ENCODE measurements around the gene TEX53. TPM values are rescaled to one million over a fixed set of nuclear protein-coding genes. Genes with fewer than 3 reads are reported as not detected.
A peak's percentile ranks its signal among the peaks of the same experiment; 100 is the strongest.

Gene TEX53
- total RNA-seq, 6 experiments from 2014 or later: not detected

- Histone ChIP-seq H3K27ac (no peak overlapping the region), H3K27me3 (no peaks in the 10 kb centered on the region), H3K9me3 (no peaks in the 10 kb centered on the region), H3K36me3 (no peaks in the 10 kb centered on the region), H3K4me3 (no peak overlapping the region), H3K4me1 (no peaks in the 10 kb centered on the region)
- no peak for ATAC-seq
- intact Hi-C loops (cut with DNase I): no loop called here
- no peak for DNase-seq
- TF ChIP-seq POLR2A (IDR thresholded peaks at IDR 0.05): no peak
- TF ChIP-seq CTCF (IDR thresholded peaks at IDR 0.05): no peak
- WGBS (ENCODE audit: insufficient coverage, low coverage, low lambda C conversion rate, missing lambda C conversion rate): 94% methylated on average over 2 of the region's 5 CpGs
Measured at GRCh38 chr9:114666401-114666800, 8.8 kb upstream of the TEX53 start.

GRCh38 chr9:114664181-114664580, 6.6 kb upstream of the TEX53 start:
- 64% methylated on average over 3 of the region's 3 CpGs for WGBS (ENCODE audit: insufficient coverage, low coverage, low lambda C conversion rate, missing lambda C conversion rate)
- intact Hi-C loops (cut with DNase I): no loop called here

GRCh38 chr9:114662081-114662989, 4.7 kb upstream of the TEX53 start:
- DNase-seq: peak in 1 of 3 donors; percentile 53
- Histone ChIP-seq H3K27me3 (no peaks in the 10 kb centered on the region), H3K9me3 (no peaks in the 10 kb centered on the region), H3K4me3 (no peak overlapping the region), H3K4me1 (no peaks in the 10 kb centered on the region), H3K36me3 (no peaks in the 10 kb centered on the region), H3K27ac (no peak overlapping the region)
- intact Hi-C loops (cut with DNase I): no loop called here
- peak; percentile 81 to 88 (median 86) for ATAC-seq
- TF ChIP-seq CTCF (IDR thresholded peaks at IDR 0.05) (peak; percentile 64 to 80 (median 73)), POLR2A (IDR thresholded peaks at IDR 0.05) (no peak)
- 17% methylated on average over 8 of the region's 10 CpGs for WGBS (ENCODE audit: insufficient coverage, low coverage, low lambda C conversion rate, missing lambda C conversion rate)

More at GRCh38 chr9:114664181-114664580, 6.6 kb upstream of the TEX53 start:
- no peaks in the 10 kb centered on the region for H3K36me3 ChIP-seq
- no peaks in the 10 kb centered on the region for H3K27me3 ChIP-seq
- DNase-seq: no peak
- H3K9me3 ChIP-seq: no peaks in the 10 kb centered on the region
- H3K4me1 ChIP-seq: no peaks in the 10 kb centered on the region
- no peak overlapping the region for H3K27ac ChIP-seq
- ATAC-seq: no peak
- TF ChIP-seq CTCF (IDR thresholded peaks at IDR 0.05) (no peak), POLR2A (IDR thresholded peaks at IDR 0.05) (no peak)
- H3K4me3 ChIP-seq: no peak overlapping the region

- intact Hi-C loops (cut with DNase I): loop anchor here (10.0 kb wide), 3 partner anchors 152 to 252 kb away; partner anchors contain the start of gene WHRN (in 1 of the 2)
- H3K27me3 ChIP-seq: no peaks in the 10 kb centered on the region
- no peaks in the 10 kb centered on the region for H3K36me3 ChIP-seq
- no peak overlapping the region for H3K27ac ChIP-seq
- TF ChIP-seq CTCF (IDR thresholded peaks at IDR 0.05) (no peak), POLR2A (IDR thresholded peaks at IDR 0.05) (no peak)
- H3K4me3 ChIP-seq: no peak overlapping the region
- H3K9me3 ChIP-seq: no peaks in the 10 kb centered on the region
- DNase-seq (no peak), ATAC-seq (no peak)
- WGBS (ENCODE audit: insufficient coverage, low coverage, low lambda C conversion rate, missing lambda C conversion rate): 92% methylated on average over 9 of the region's 12 CpGs
- no peaks in the 10 kb centered on the region for H3K4me1 ChIP-seq
Measured at GRCh38 chr9:114656301-114656700, 1.3 kb downstream of the TEX53 start.

All from right lobe of liver (tissue), 6 donors.